Measurements from ENCODE around the gene ADGRB3.
A peak's percentile ranks its signal among the peaks of the same experiment; 100 is the strongest.

Gene ADGRB3

GRCh38 chr6:69027861-69028260 is 392.8 kb downstream of the ADGRB3 start:
- DNase-seq (ENCODE audit: low spot score): no peak

GRCh38 chr6:69038841-69039240 is 403.8 kb downstream of the ADGRB3 start:
- DNase-seq (ENCODE audit: low spot score): no peak

GRCh38 chr6:69042297-69042696 is 407.2 kb downstream of the ADGRB3 start:
- DNase-seq (ENCODE audit: low spot score): no peak

GRCh38 chr6:69044534-69044933 is 409.5 kb downstream of the ADGRB3 start:
- no peak for DNase-seq (ENCODE audit: low spot score)

GRCh38 chr6:69059413-69059812 is 424.3 kb downstream of the ADGRB3 start:
- DNase-seq (ENCODE audit: low spot score): no peak

- DNase-seq (ENCODE audit: low spot score): no peak
Measured at GRCh38 chr6:69061066-69061465, 426.0 kb downstream of the ADGRB3 start.

- no peak for DNase-seq (ENCODE audit: low spot score)
Measured at GRCh38 chr6:69063401-69063800, 428.3 kb downstream of the ADGRB3 start.

GRCh38 chr6:69064226-69064625 is 429.1 kb downstream of the ADGRB3 start:
- no peak for DNase-seq (ENCODE audit: low spot score)

GRCh38 chr6:69069881-69070280 is 434.8 kb downstream of the ADGRB3 start:
- DNase-seq (ENCODE audit: low spot score): no peak

GRCh38 chr6:69072796-69073195 is 437.7 kb downstream of the ADGRB3 start:
- DNase-seq (ENCODE audit: low spot score): no peak

- no peak for DNase-seq (ENCODE audit: low spot score)
Measured at GRCh38 chr6:69084746-69085335, 449.8 kb downstream of the ADGRB3 start.

GRCh38 chr6:69086689-69087088 is 451.6 kb downstream of the ADGRB3 start:
- no peak for DNase-seq (ENCODE audit: low spot score)

- DNase-seq (ENCODE audit: low spot score): no peak
Measured at GRCh38 chr6:69089539-69089938, 454.5 kb downstream of the ADGRB3 start.

GRCh38 chr6:69090132-69090531 is 455.1 kb downstream of the ADGRB3 start:
- no peak for DNase-seq (ENCODE audit: low spot score)

GRCh38 chr6:69096681-69097080 is 461.6 kb downstream of the ADGRB3 start:
- no peak for DNase-seq (ENCODE audit: low spot score)

GRCh38 chr6:69097948-69098347 is 462.9 kb downstream of the ADGRB3 start:
- no peak for DNase-seq (ENCODE audit: low spot score)

GRCh38 chr6:69098910-69099309 is 463.8 kb downstream of the ADGRB3 start:
- no peak for DNase-seq (ENCODE audit: low spot score)

GRCh38 chr6:69100772-69101171 is 465.7 kb downstream of the ADGRB3 start:
- no peak for DNase-seq (ENCODE audit: low spot score)

- no peak for DNase-seq (ENCODE audit: low spot score)
Measured at GRCh38 chr6:69102416-69102815, 467.3 kb downstream of the ADGRB3 start.

- DNase-seq (ENCODE audit: low spot score): no peak
Measured at GRCh38 chr6:69105288-69105687, 470.2 kb downstream of the ADGRB3 start.

GRCh38 chr6:69106511-69106910 is 471.4 kb downstream of the ADGRB3 start:
- DNase-seq (ENCODE audit: low spot score): no peak

GRCh38 chr6:69111301-69111700 is 476.2 kb downstream of the ADGRB3 start:
- no peak for DNase-seq (ENCODE audit: low spot score)

GRCh38 chr6:69116658-69117057 is 481.6 kb downstream of the ADGRB3 start:
- DNase-seq (ENCODE audit: low spot score): peak; percentile 4
